ENCODE results near the gene SLC9A9.
A peak's percentile ranks its signal among the peaks of the same experiment; 100 is the strongest.

The SLC9A9 gene

GRCh38 chr3:143676747-143677146 lies 171.5 kb downstream of the SLC9A9 start:
- no peak for DNase-seq

DNA sequence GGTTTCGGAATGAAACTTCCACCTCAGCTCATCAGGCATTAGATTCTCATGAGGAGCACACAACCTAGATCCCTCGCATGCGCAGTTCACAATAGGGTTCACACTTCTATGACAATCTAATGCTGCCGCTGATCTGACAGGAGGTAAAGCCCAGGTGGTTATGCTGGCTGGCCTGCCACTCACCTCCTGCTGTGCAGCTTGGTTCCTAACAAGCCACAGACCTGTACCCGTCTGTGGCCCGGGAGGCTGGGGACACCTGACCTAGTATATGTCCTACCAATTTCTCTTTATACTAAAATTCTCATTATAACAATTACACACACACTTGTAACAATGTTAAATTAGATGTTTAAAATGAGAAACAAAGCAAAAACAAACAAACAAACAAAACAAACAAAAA lies 172.2 kb downstream of the SLC9A9 start:
- no peak for DNase-seq

DNA sequence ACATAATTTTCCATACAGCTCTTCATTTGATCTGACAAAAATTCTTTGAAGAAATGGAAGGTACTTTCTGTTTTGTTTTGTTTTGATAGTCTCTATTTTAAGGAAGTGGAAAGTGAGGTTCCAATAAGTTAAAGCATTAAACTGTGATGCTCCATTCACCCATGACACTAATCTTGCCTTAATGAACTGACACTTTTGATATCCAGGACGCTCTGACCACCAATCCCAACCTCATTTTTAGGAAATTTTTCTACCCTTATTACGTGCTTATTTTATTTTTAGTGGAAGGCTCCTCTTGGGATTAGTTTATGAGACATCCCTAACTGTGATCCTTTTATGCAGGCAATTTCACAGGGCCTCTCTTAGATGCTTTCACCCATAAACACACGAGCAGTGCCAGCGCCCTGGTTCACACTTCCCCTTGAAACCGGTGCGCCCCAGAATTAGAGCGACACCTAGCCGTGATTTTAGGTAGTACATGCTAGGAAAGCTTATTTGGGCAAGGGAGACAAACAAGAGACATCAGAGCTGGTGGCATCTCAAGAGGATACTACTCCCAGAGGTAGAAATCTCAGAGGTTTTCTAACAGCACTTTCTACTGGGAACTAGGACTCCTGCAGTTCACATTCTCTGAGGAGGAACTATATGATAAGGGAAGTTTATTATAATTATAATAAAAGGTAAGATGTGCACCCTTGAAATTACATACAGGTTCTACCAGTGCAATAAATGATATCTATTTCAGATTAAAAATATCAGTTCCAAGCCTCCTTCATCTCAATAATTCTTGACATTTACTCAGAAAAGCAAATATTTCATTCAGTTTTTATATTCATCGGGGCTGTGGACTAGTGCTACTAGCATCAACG lies 173.9 kb downstream of the SLC9A9 start:
- DNase-seq: peak; percentile 59 to 98

DNA sequence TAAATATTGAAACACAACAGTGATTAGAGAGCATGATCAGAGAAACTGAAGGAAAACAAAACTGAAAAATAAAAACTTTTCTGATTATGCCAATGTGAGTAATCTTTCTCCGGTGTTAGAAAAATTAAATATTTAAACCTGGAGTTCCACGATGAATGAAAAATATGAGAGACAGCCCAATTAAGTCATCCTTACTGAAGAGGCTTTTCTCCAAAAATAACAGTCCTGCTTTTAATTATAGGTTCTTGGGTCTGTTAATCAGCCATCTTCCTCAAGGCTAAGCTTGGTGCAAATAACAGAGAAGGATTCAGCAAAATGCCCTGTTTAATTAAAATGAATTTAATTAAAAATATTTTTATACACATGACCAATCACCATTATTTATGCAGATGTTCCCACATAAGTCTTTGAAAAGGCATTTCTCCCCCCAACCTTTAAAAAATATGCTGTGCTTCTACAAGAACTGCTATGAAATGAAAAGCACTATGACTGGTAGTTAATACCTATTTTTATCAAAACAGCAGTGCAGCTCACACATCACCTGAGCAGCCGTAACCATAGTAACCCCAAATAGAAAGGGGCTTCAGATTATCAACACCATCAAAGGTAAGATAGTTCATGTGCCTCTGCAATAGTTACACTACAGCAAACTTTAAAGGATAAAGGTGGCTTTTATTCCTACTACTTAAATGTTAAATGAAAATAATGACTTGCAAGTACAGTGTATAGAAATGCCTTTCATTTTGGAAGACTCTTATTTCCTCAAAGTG lies 175.7 kb downstream of the SLC9A9 start:
- DNase-seq: no peak

GRCh38 chr3:143671626-143672025 lies 176.6 kb downstream of the SLC9A9 start:
- no peak for DNase-seq

- no peak for DNase-seq
These were observed 179.1 kb downstream of the SLC9A9 start for GRCh38 chr3:143668924-143669790.

DNA sequence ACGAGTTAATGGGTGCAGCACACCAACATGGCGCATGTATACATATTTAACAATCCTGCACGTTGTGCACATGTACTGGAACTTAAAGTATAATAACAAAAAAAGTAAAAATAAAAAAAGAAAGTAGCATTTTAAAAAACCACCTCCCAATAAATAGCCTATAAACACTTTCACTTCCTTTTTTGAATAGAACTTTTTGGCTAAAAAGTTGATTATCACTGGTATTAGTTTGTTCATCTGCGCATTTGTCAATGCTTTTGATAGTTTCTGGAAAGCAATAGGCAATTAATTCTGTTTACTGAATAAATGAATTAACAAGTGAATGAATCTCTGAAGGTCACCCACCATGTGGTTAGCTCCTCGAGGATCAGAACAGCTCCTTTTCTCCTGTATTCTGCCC lies 179.9 kb downstream of the SLC9A9 start:
- DNase-seq: no peak

DNA sequence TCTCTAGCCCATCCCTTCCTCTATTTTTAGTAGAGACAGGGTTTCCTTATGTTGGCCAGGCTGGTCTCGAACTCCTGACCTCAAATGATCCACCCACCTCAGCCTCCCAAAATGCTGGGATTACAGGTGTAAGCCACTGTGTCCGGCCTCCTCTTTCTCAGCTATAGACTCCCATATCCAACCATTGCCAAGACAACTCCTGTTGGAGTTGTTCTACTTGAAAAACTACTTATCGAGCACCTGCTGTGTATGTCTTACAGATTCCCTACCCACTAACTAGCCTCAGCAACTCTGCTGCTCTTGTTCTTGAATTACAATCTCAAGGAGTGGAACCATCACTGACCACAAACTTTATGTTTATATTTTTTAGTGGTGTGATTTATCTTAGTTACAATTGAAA lies 186.6 kb downstream of the SLC9A9 start:
- no peak for DNase-seq

GRCh38 chr3:143658861-143659260 lies 189.4 kb downstream of the SLC9A9 start:
- DNase-seq: no peak

- no peak for DNase-seq
These were observed 190.2 kb downstream of the SLC9A9 start for GRCh38 chr3:143658116-143658515.

GRCh38 chr3:143657391-143657790 lies 190.9 kb downstream of the SLC9A9 start:
- no peak for DNase-seq

DNA sequence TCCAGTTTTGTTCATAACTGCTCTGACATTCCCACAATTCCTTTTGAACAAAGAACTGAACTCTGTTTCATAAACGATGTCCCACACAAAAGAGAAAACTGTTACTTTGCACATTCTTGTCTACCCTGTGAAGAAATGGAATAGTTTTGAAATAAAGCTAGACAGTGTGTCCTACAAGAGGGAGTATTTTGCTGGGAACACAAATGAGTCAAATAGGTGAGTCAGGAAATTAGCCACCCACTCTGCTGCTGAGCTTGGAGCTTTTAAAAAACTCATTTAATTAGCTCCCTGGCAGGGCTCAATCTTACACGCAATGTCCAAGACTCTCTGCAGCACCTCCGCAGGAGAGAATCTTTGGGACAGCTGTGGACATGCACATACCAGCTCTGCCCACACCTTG lies 193.4 kb downstream of the SLC9A9 start:
- DNase-seq: no peak

DNA sequence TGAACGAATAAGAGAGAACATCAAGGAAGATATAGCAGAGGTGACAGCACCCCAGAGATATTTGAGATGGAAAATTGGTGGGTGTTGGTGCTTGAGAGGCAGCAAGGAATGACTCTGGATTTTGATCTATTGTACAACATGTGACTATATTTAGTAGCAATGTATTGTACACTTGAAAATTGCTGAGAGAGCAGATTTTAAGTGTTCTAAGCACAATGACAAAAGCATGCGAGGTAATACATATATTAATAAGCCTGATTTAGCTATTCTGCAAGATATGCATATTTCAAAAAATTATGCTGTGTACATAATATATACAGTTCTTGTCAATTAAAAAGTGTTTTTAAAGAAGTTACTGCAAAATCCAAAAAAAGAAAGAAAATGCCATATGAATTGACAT lies 194.3 kb downstream of the SLC9A9 start:
- DNase-seq: no peak

GRCh38 chr3:143653493-143653892 lies 194.8 kb downstream of the SLC9A9 start:
- peak in 1 of 2 donors; percentile 17 for DNase-seq

GRCh38 chr3:143652118-143652517 lies 196.2 kb downstream of the SLC9A9 start:
- no peak for DNase-seq

- DNase-seq: peak in 1 of 2 donors; percentile 13
These were observed 197.4 kb downstream of the SLC9A9 start for GRCh38 chr3:143650827-143651226.

DNA sequence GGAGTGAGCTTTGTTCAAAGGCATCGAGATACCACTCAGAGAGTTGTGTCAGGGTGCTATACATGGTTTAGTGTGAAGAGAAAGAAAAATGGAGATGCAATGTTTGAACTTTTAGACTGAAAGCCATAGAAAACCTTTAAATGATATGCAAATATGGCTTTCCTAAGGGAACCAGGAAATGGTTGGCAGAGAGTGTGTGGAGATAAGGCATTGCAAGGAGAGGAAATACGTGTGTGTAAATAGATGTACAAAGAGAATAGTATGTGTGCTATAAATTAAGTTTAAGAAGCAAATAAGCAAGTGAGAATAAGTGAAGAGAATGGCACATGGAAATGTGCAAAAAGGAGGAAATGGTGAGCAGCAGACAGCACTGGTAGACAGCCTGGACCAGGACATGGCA lies 198.1 kb downstream of the SLC9A9 start:
- no peak for DNase-seq

DNA sequence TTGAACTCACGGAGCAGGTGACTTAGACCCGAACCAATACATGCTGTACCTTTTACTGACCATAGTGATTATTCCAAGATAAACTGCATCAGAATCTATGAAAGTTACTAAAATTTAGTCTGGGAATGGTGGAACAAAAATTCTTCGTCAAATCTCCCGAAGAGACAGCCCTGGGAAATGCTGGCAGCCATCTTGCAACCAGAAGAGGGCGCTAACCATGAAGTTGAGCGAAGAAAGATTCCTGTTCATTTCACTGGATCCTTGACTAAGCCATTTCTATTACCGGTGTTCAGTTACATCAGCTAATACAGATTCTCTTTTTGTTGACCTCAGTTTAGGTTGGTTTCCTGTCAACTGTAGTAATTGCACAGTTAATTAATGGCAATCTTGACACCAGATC lies 199.6 kb downstream of the SLC9A9 start:
- DNase-seq: no peak

- no peak for DNase-seq
These were observed 200.1 kb downstream of the SLC9A9 start for GRCh38 chr3:143648218-143648617.

GRCh38 chr3:143644370-143645089 lies 203.7 kb downstream of the SLC9A9 start:
- DNase-seq: peak; percentile 44 to 74

GRCh38 chr3:143643905-143644304 lies 204.4 kb downstream of the SLC9A9 start:
- no peak for DNase-seq

- DNase-seq: no peak
These were observed 207.5 kb downstream of the SLC9A9 start for GRCh38 chr3:143640774-143641173.
